ENCODE measurements around the gene LILRA6. TPM values are rescaled to one million over a fixed set of nuclear protein-coding genes. Genes with fewer than 3 reads are reported as not detected.

LILRA6 gene
- total RNA-seq, 1 donor from 2014 or later, result 2.3 TPM

GRCh38 chr19:54193011-54193410 lies 49.6 kb downstream of the LILRA6 start:
- intact Hi-C loops (cut with micrococcal nuclease), result no loop called here
- DNase-seq (no peak), ATAC-seq (no peak)

- intact Hi-C loops (cut with micrococcal nuclease), result no loop called here
- DNase-seq, result no peak
- ATAC-seq, result no peak
These were observed 50.7 kb downstream of the LILRA6 start for GRCh38 chr19:54191811-54192453.

DNA sequence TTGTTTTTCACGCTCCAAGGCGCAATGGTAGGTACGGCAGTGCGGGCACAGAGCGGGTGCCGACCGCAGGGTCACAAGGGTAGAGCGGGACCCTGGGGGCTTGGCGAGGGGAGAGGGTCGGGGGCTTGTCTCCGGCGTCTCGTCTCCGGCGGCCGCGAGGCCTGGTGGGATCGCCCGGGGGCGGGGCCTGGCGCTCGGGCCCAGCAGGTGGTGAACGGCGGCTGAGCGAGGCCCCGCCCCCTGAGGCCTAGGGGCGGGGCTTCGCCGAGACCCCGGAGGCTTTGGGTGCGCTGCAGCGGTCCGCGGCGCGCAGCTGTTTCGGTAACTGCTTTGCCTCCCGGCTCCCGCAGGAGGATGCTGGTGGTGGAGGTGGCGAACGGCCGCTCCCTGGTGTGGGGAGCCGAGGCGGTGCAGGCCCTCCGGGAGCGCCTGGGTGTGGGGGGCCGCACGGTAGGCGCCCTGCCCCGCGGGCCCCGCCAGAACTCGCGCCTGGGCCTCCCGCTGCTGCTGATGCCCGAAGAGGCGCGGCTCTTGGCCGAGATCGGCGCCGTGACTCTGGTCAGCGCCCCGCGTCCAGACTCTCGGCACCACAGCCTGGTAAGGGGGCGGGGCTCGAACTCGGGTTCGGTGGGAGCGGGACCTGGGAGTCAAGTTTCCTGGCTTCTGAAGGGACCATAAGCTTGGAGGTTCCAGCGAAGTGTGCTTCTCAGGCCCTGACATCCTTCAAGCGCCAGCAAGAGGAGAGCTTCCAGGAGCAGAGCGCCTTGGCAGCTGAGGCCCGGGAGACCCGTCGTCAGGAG lies 51.4 kb downstream of the LILRA6 start, which contains the start of gene TSEN34:
Gene TSEN34 (plus strand): TSS at position 298 of the 800 bp plus-strand sequence. CDS start 57 bp downstream, at position 355.
- peak; percentile 53 for ATAC-seq
- intact Hi-C loops (cut with micrococcal nuclease), result no loop called here
- peak; percentile 95 for DNase-seq

DNA sequence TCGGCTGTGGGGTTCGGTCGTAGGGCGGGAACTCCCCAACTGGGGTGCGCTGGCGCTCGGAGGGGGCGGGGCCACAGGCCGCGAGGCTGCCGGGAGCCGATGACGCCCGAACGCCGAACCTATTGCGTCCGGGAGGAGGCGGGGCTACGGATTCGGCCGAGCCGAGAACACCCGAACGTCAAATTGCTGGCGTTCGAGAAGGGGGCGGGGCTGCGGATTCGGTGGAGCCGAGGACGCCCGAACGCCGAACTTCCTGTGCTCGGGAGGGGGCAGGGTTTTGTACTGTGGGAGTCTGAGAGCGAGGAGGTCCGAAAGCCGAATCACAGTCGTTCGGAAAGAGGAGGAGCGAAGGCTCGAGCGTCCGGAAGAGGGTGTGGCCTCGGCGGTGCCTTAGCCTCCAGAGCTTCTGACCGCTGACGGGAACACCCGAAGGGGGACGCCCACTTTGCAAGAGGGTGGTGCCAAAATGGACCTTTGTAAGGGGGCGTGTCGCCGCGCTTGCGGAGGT lies 52.0 kb downstream of the LILRA6 start:
- intact Hi-C loops (cut with micrococcal nuclease), result no loop called here
- DNase-seq (peak; percentile 100), ATAC-seq (peak; percentile 77)

- DNase-seq, result peak; percentile 100
- intact Hi-C loops (cut with micrococcal nuclease), result no loop called here
- ATAC-seq, result peak; percentile 79
These were observed 52.7 kb downstream of the LILRA6 start for GRCh38 chr19:54189735-54190502.

- DNase-seq (no peak), ATAC-seq (peak; percentile 6)
- intact Hi-C loops (cut with micrococcal nuclease), result no loop called here
These were observed 53.4 kb downstream of the LILRA6 start, which contains the start of gene MBOAT7 for GRCh38 chr19:54189145-54189734. MBOAT7 (minus strand) TSS chr19:54189580; CDS start chr19:54188508, 1,072 bp downstream.

GRCh38 chr19:54188215-54188871 lies 54.2 kb downstream of the LILRA6 start:
- ATAC-seq, result no peak
- no peak for DNase-seq
- intact Hi-C loops (cut with micrococcal nuclease), result no loop called here

- DNase-seq, result peak; percentile 19
- ATAC-seq, result no peak
- intact Hi-C loops (cut with micrococcal nuclease), result no loop called here
These were observed 55.6 kb downstream of the LILRA6 start for GRCh38 chr19:54186934-54187381.

Small RNAs within 50 kb of the gene (microRNA-seq; reads per million reads assigned to microRNA genes)
- gene MIR4752 (ENCODE audit: borderline number of aligned reads), result not detected

Other genes with a start within 250 kb of the LILRA6 start
- not detected for gene VSTM1, start 178.9 kb downstream of the LILRA6 start, total RNA-seq
- gene TARM1, start 161.4 kb downstream of the LILRA6 start, total RNA-seq, result not detected
- 1.1 TPM for gene OSCAR, start 142.0 kb downstream of the LILRA6 start, total RNA-seq
- 589 TPM for gene NDUFA3, start 139.9 kb downstream of the LILRA6 start, total RNA-seq
- 14.3 TPM for gene TFPT, start 127.1 kb downstream of the LILRA6 start, total RNA-seq
- 43.2 TPM for gene PRPF31, start 127.0 kb downstream of the LILRA6 start, total RNA-seq
- 23.2 TPM for gene CNOT3, start 105.0 kb downstream of the LILRA6 start, total RNA-seq
- gene LENG1, start 83.1 kb downstream of the LILRA6 start, total RNA-seq, result 5.9 TPM
- gene TMC4, start 69.6 kb downstream of the LILRA6 start, total RNA-seq, result 1.7 TPM
- 14.8 TPM for gene MBOAT7, start 53.2 kb downstream of the LILRA6 start, total RNA-seq
- 18.5 TPM for gene TSEN34, start 51.5 kb downstream of the LILRA6 start, total RNA-seq
- 601 TPM for gene RPS9, start 41.9 kb downstream of the LILRA6 start, total RNA-seq
- 4.3 TPM for gene LILRB3, start 19.8 kb downstream of the LILRA6 start, total RNA-seq
- 5.5 TPM for gene LILRB5, start 14.5 kb upstream of the LILRA6 start, total RNA-seq
- gene LILRB2, start 38.3 kb upstream of the LILRA6 start, total RNA-seq, result 2.7 TPM
- gene LILRA5, start 70.4 kb upstream of the LILRA6 start, total RNA-seq, result 1.2 TPM
- gene LILRA4, start 96.4 kb upstream of the LILRA6 start, total RNA-seq, result not detected
- 5.9 TPM for gene LAIR1, start 122.1 kb upstream of the LILRA6 start, total RNA-seq
- 1.6 TPM for gene TTYH1, start 172.7 kb upstream of the LILRA6 start, total RNA-seq
- 69.1 TPM for gene LENG8, start 206.4 kb upstream of the LILRA6 start, total RNA-seq
- gene LENG9, start 221.0 kb upstream of the LILRA6 start, total RNA-seq, result 1.4 TPM
- gene CDC42EP5, start 230.5 kb upstream of the LILRA6 start, total RNA-seq, result 11.0 TPM

All from left ventricle myocardium superior (tissue), 1 donor.